ENCODE measurements around the gene BHLHE41.

Gene BHLHE41

DNA sequence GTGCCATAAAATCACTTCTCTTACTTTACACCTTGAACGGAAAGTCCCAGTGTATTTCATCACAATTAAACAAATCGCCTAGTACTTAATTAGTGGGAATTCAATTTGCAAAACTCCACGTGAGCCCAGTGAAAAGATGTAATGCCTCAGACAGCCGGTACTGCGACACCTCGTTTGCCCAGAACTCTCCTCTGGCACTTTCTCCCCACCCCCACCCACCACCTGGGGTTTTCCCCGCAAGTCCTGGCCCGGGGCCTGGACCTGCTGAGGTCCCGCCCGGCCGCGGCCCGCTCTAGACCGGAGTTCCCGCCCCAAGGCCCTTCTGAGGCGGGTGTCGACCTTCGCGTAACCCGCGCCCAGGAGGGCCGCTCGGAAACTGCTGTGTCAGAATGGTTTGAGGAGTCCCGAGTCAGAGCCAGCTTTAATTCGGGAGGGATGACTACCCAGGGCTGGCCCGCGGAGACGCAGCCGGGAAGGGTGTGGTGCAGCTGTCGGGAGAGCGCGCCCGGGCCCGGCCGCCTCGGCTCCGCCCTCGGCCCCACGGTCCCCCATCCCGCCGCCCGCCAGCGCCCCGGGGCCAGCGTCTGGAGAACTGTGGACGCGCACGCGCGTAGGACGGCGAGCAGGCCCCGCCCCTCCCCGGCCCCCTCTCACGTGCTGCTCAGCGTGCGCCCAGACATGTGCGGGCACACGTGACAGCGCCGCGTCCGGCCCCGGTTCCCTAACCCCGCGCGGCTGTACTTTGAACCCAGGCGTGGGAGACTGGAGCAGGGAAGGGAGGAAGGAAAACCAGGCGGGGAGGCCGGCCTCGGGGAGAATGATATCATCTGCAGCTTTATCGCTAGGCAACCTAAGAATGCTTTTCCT lies 10.8 kb downstream of the BHLHE41 start:
- DNase-seq (ENCODE audit: low spot score), result peak; percentile 55

DNA sequence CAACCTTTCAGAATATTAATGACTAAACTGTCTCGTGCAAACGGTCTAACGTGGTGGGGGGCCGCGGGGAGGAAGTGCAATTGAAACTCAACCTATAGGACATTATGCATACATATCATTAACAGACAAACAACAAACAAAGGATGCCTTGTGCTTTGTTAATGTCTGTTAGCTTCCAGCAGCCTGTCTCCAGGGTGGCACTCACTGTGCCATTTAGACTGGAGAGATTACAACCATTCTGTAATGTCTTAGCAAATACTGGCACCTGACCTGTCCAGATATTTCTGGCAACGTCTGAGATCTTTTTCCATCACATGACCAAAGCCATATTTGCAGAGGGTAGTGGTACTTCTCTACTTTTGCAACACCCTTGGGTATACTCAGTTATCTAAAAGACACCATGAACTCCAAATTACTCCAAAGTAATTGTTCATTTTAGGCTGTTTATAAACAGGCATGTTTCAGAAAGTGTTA lies 11.6 kb downstream of the BHLHE41 start:
- DNase-seq (ENCODE audit: low spot score), result no peak

DNA sequence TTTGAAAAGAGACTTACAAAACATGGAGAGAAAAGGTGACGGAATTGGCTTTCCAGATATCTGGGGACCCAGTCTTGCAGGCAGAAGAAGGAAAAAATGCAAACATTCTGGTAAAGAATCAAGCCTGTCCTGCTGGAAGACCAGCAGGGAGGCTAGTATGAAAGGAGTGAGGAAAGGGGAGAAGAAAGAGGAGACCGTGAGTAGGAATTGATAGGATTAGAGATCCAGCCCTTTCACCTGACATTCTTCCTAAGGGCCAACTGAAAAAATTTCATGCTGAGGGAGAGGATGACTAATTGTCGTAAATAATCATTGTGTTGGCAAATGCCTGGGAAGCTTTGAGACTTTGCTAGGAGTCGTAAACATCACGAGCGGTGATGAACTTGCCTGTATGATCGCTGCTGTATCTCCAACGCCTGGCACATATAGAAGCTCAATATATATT lies 12.1 kb downstream of the BHLHE41 start:
- DNase-seq (ENCODE audit: low spot score), result no peak

DNA sequence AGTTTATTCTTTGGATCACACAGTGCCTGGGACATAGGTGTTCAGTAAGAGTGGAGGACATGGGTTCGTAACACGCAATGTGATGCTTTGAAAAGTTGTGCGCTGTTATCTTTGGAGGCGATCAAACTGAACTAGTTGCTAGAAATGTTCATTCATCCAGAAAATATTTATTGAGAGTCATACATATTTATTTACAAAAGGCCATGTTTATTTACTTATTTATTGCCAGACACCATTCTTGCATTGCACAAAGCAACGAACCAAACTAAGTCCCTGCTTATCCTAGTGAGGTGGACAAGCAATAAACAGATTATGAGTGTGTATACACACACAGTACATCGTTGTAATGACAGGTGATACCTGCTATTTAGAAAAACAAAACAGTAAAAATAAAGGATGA lies 12.6 kb downstream of the BHLHE41 start:
- no peak for DNase-seq (ENCODE audit: low spot score)

DNA sequence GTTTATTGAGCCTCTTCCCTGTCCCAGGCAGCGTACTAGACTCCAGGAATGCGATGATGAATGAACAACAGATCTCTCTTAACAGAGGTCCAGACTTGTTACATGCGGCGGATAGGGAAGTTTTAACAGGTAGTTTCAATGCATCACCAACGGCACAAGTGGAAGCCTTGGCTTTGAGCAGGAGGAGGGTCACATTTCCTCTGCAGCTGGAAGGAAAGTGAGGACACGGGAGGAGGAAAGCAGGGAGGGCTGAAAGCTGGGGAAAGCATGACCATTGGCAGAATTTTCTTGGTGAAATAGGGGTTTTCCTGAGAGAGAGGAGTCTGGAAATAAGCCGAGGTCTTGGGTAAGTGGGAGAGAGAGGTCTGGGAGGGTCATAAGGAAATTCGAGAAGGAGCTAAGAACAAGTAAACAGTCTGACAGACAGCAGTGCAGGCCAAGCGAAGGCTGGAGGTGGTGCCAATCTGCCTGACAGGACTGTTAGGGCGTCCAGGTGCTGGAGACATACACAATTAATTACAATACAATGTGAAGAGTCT lies 15.4 kb downstream of the BHLHE41 start:
- no peak for DNase-seq (ENCODE audit: low spot score)

DNA sequence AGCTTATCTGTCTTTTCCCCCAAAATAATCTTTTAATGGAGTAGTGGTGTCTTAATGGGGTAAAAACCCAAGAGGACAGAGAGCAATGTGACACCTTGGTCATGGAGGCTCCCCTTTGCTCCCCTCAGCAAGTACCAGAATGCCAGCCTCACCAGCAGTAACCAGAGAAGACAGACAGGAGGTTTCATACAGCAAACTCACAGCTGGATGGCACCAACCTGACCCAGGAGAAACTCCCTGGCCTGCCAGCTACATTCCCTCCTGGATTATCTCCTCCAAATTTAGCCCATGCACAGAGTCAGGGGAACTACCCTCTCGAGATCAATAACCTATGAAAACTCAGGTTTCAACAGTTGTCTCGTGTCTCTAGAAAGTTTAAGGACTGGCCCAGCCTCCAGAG lies 15.9 kb downstream of the BHLHE41 start:
- DNase-seq (ENCODE audit: low spot score), result no peak

DNA sequence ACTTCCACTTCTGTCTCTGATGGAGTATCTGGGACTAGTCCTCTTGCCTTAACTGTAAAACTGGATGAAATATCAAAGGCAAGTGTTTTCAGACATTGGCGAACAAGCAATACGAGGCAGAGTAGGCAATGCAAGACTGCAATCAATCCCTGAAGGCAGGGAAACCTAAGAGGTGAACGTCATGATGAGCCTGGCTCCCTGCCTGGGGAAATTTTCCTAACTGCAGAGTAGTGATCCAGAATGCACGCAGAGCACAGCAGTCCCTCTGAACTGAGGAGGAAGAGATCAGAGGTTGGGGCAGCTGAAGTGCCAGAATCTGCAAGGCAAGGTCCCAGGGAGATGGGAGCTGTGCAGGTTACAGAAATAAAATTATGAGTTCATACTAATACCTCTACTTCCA lies 18.5 kb downstream of the BHLHE41 start:
- no peak for DNase-seq (ENCODE audit: low spot score)

DNA sequence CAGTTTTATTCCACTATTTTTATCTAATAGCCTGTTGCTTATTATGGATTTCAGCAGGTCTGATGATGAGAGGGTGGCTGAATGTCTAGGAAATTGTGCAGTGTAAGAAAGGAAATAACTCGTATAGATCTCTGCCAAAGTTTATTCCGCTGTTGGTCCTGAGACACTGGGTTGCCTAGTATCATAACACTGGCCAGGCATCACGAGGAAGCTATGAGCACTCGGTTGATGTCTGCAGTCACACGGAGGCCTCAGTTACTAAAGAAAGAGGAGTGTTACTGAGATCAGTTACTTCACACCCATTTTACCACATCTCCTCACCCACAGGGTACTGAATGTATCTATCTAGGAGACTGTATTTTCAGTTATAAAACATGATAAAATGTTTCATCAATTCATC lies 21.9 kb downstream of the BHLHE41 start:
- no peak for DNase-seq (ENCODE audit: low spot score)

DNA sequence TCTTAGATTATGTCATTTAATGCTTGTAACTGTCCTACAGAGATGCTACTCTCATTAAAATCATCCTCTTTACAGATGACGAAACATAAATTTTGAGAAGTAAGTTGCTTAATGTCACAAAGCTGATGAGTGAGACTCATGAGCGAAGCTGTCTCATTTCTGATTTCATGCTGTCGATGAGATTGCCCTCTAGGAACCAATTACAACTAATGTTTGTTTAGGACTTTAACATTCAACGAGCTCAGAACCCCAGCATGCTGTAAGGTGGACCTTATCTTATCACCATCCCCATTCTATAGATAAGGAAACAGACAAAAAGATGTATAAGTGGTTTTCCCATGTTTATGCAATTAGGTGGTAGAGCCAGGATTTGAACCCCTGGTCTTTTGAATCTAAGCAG lies 23.1 kb downstream of the BHLHE41 start:
- no peak for DNase-seq (ENCODE audit: low spot score)

DNA sequence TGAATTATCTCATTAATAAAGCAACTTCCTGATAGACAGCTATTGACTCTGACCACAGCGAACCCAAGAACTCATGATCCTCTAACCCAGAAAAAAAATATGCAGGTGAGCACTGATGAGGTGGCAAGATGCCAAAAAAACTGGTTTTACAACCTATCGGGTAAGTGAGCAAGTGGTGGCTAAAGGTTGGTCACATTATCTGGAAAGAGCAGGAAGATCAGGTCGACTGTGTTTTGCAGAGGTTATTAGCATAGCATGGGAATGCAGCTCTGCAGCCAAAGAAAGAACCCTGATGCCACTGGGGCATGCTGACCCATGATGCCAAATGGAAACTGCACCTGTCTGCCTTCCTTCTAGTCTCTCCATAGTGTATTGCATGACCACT lies 23.5 kb downstream of the BHLHE41 start:
- no peak for DNase-seq (ENCODE audit: low spot score)

DNA sequence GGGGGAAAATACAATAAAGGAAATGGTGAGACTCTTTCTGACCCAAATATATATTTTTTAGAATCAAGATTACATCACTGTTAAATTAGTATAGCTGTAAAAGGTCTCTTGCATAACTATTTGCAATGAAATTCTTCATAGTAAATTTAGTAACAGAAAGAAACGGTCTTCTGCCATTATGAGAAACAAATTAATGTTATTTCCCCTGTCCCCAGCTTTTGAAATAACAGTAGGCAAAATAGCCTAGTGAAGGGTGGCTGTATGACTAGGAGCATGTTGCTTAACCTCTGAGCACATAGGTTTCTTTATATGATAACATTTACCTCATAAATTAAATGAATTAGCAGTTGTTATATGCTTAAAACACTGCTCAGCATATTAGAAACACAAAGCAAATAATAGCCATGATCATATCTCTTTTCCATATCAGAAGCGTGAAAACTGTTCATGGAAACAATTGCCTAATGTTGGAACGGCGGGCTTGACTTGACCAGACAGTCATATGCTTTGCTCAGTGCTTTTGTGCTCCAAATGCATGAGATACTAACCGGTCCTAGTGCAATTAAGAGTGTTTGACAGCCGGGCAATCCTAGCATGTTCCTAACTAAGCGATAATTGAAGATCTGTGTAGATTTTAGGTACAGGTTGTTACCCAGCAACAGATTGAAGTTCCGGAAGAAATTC lies 24.0 kb downstream of the BHLHE41 start:
- no peak for DNase-seq (ENCODE audit: low spot score)

DNA sequence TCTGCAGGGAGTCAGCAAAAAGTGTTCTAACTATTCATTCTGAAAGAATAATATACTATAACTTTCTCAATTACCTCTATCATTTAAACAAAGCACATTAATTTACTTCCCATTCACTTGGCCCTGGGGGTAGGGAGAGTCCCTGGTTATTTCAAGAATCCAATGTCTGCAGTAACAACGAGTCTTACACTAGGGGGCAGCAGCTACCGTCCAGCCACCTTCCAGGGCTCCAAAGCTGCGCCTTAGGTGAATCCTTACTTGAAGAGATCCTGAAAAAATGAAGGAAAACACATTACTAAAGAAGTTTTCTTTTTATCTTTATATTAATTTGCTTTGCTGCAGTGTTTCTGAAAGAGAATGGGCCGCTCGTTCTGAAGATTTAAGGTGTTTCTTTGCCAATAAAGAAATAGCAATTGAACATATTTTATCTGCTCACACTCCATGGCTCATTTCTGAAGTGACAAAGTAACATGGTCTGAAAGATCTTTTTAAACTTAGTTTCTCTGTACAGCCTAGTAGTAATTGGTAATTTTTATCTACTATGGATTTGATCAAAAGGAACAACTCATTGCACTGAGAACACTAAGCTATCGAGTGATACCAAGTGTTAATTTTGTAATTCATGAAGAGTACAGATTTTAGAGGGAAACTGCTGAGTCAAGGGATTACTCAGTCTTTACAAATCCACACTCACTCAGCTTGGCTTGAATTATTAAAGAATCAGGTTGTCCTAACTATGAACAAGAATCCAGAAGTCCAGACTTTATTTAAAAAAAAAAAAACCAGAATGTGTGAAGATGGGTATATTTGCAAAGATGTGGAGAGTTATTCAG lies 27.6 kb downstream of the BHLHE41 start:
- DNase-seq (ENCODE audit: low spot score), result peak; percentile 58

DNA sequence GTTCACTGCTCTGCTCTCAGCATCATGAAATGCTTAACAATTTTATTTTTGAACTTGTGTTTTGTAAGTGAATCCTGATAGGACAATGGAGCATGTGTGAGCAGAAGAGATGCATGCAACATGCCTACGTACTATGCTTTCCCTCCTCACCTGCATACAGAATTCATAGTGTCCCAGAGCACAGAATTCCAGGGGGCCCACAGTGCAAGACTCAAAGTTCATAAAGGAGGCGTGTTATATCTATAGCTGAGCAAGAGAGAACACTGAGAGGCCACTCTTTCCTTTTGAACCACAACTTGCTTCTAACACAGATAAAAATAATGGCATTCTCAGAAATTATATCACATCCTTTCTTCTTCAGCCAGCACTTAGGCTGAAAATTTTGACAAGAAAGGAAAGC lies 28.8 kb downstream of the BHLHE41 start:
- DNase-seq (ENCODE audit: low spot score), result no peak

DNA sequence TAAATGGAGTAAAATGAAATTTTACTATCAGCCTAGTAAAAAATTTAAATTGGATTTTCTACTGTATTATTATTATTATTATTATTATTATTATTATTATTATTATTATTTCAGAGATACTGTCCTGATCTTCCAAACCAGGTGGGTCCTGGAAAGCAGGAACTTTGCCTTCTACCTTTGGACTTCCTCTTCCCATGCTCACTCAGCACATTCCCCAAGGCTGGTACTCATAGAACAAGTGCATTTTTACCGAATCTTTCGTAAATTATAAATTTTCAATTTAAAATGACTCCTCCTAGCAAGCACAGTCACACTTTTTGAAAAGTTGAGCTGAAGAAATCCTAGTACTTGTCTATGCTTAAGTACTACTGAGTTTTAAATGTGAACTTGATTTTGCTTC lies 29.7 kb downstream of the BHLHE41 start:
- DNase-seq (ENCODE audit: low spot score), result no peak

DNA sequence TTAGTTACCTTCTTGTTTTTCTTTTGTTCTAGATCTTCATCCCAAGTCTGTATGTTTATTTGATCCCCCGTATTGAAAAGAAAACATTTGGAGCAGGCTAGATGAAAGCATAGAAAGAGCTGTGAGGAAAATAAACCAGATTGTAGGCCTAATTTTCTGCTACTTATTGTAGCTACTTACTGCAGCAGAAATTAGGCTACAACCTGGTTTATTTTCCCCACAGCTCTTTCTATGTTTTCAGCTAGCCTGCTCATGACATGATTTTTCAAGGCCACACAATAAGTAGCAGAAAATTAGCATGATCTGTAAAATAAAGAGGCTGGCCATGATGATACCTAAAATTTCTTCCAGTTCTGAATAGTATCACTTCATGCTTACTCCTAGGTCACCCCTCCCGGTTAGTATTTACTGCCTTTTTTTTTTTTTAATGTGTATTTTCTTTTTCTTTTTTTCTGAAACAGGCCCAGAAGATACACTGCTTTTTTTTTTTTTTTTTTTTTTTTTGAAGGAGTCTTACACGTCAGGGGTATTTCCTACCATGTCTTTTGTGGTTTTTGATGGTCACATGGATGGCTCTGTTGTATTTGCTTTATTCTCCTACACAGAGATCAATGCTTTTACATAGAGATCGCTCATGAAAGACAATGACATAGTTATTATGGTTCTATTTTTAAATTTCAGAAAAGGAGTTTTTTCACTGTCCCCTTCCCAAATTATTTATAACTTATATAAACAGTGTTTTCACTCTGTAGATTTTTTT lies 32.3 kb downstream of the BHLHE41 start:
- no peak for DNase-seq (ENCODE audit: low spot score)

DNA sequence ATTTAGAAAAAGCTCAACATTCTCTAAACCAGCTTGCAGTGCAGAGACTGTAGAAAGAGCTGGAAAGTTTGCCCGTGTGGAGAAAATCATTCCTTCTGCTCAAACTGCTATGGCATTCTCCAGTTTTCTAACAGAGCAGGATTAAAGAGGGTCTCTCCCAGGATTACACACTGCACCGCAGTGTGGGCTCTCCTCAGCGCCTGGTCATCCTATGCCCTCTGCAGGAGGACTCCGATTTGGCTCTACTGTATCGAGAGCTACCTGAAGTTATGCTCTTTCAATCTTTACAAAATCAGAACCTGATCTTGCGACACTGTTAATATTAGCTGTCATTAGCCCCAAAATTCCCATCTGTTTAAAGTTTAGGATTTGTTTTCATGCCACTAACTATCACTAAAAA lies 33.0 kb downstream of the BHLHE41 start:
- no peak for DNase-seq (ENCODE audit: low spot score)

DNA sequence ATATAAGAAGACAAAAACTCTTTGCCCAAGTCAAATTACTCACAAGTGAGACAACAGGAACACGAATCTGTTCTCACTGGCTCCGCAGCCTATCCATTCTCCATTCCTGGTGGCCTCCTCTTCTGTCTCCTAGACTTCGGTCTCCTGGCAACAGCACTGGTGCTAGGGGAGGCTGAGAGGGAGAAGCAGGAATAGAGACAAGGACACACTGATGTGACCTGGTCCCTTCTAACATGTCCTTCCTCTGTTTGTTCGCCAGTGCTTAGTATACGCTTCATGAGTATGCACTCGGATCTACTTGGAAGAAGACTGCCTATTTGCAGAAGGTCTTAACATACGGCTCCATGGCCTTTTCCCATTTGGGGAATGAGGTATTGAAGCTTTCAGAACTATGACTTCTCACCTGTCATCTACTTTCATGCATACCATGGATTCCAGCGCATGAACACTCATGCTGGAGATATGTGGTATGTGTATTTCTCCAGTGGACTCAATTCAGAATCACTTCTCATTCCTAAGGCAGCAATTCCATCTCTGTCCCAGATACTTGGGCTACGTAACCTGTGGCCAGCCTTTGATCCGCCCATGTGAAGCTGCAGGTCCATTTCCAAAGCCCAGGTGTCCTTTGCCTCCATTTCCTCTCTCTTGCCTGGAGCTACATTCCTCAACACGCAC lies 33.9 kb downstream of the BHLHE41 start:
- no peak for DNase-seq (ENCODE audit: low spot score)

DNA sequence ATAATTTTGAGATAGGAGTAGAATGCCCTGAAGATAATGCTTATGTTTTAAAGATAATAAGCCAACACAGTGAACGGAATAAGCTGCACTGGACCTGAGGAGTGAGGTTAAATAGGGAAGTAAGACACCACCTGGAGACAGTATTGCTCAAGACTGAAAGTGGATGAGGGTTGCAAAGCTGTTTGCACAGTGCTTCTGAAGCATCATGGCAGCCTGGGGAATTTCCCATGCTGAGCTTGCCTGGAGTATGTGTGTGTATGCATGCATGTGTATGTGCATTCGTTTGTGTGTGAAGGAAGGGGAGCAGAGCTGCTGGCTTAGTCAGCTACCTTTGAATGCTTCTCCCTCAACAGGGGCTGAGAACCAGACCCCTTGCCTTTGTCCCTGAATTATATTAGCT lies 35.8 kb downstream of the BHLHE41 start:
- DNase-seq (ENCODE audit: low spot score), result no peak

DNA sequence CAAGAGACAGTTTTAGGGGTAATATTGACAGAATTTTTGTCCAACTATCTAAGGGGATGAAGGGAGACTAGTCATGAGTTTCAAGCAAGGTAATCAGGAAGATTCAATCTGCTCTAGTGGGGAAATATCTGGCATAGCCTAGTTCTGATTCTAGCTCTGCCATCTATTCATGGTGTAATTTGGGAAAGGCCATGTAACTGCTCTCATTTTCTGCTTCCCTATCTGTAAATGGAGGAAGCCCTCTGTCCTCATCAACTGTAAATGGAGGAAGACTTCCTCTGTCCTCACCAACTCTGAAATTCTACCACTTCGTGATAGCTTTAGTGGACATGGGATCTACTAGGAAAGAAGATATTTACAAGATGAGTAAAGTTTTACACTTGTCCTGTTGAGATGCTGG lies 37.9 kb downstream of the BHLHE41 start:
- DNase-seq (ENCODE audit: low spot score), result no peak

DNA sequence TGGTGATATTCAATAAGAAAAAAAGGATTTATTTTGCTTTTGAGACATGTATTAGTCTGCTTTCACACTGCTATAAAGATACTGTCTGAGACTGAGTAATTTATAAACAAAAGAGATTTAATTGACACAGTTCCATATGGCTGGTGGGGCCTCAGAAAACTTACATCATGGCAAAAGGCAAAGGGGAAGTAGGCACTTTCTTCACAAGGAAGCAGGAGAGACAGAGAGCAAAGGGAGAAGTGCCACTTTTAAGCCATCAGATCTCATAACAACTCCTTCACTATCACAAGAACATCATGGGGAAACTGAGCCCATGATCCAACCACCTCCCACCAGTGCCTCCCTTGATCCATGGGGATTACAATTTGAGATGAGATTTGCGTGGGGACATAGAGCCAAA lies 43.9 kb downstream of the BHLHE41 start:
- DNase-seq (ENCODE audit: low spot score), result no peak
